ENCODE data around the gene CNBD2.
"Not testable (repeated sequence)": the region's sequence is repeated elsewhere in the genome, so short reads cannot be mapped to it uniquely, and the experiment has no call there.

CNBD2 gene

GRCh38 chr20:35967979-35968640 lies at the start of gene CNBD2:
CNBD2 (plus strand) TSS chr20:35968590; CDS start chr20:35968763, 173 bp downstream.
- no peak for DNase-seq

DNA sequence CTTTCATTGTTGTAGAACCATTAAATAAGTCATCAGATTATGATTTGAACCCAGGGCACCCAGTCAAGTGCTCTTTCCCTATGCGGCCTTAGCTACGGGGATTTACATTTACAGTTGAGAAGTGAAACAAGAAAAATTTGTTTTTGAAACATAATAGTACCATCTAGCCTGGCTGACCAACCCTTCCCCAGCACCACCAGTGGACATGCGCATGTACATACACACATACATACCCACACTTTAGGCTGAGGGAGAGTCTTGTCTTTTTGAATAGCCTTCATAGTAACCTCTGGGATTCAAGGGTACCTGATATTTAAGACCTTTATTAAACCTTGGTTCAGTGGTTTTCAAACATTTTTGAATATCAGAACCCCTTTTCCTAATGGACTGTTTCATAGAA lies 47.9 kb upstream of the CNBD2 start:
- DNase-seq: no peak

- DNase-seq: no peak
These were observed 39.1 kb upstream of the CNBD2 start for GRCh38 chr20:35929301-35929700.

- no peak for DNase-seq
These were observed 34.3 kb upstream of the CNBD2 start for GRCh38 chr20:35934050-35934449.

- no peak for DNase-seq
These were observed 29.1 kb upstream of the CNBD2 start for GRCh38 chr20:35939264-35939663.

DNA sequence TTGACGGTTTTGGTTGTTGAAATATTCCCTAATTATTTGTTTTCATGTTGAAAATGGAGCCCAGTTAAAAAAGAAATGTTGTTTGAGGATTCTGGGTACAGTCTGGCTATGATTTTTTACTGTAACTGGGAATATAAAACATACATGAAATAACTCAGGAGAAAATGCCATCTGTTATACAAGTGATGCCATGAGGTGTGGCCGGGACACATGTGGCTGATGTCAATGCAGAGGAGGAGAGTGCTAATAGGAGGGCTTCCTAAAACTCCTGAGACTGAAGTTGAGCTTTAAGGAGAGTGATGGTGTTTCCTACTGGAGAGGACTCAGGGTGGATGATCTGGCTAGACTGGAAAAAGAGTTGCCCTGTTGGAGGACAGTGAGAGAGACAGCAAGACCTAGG lies 26.8 kb upstream of the CNBD2 start:
- DNase-seq: no peak

DNA sequence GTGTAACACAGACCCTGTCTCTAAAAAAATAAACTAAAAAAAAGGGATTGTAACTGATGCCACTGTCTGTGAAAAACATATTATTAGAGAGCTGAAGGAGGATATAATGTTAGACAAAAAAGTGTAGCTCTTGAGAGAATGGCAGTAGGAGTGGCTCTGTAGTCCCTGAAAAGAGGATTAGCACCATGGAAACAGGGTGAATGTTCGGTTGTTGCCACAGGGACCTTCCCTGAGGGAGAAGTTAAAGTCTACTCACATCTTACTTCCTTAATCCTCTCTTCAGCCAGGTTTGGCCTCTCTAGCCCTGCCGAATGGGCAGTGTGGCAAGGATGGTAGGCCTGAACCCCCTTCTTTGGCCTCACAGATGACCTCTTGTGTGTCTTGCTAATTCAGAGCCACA lies 26.1 kb upstream of the CNBD2 start:
- no peak for DNase-seq

DNA sequence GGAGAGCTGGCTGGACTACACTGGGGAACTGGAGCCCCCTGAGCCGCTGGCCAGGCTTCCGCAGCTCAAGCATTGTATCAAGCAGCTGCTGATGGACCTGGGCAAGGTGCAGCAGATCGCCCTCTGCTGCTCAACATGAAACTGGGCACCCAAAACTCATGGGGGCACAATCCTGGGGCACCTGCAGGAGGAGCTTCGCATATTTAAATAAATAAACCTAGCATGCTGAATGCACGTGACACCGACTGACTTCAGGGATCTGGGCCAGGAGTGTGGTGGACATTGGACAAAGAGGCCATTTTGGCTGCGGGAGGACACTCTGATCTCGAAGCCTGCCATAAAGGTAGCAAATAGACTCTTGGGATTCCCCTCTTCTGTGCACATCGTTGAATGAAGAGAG lies 20.9 kb upstream of the CNBD2 start:
- DNase-seq: no peak

GRCh38 chr20:35947907-35948306 lies 20.5 kb upstream of the CNBD2 start:
- DNase-seq: no peak

DNA sequence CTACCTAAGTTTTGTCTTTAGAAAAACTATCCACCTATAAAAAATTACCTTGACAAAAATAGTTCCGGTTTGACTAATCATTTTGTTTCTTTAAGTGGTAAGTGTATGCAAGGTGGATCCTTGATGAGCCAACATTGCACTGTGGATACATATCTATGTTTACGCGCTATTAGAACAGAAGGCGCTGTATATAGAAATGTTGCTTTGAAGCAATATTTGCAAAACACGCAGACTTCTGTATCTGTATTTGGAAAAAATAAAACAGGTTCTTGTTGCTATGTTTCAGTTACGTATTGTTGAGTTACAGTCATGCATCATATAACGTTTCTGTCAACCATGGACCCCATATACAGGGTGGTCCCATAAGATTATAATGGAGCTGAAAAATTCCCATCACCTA lies 18.3 kb upstream of the CNBD2 start:
- DNase-seq: no peak

DNA sequence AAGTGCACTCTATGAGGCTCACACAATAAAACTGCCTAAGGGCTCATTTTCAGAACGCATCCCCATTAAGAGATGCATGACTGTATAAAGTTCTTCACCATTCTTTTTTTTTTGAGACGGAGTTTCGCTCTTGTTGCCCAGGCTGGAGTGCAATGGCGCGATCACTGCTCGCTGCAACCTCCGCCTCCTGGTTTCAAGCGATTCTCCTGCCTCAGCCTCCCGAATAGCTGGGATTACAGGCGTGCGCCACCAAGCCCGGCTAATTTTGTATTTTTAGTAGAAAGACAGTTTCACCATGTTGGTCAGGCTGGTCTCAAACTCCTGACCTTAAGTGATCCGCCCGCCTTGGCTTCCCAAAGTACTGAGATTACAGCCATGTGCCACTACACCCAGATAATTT lies 16.3 kb upstream of the CNBD2 start:
- DNase-seq: not testable (repeated sequence)

GRCh38 chr20:35952480-35953386 lies 15.7 kb upstream of the CNBD2 start:
- no peak for DNase-seq

GRCh38 chr20:35953387-35954199 lies 14.8 kb upstream of the CNBD2 start:
- no peak for DNase-seq

GRCh38 chr20:35954200-35954906 lies 14.0 kb upstream of the CNBD2 start, which contains the start of gene SCAND1:
SCAND1 (minus strand) TSS chr20:35954502; CDS start chr20:35954284, 218 bp downstream.
- DNase-seq: peak; percentile 97

GRCh38 chr20:35954907-35955251 lies 13.5 kb upstream of the CNBD2 start:
- no peak for DNase-seq

GRCh38 chr20:35956616-35957015 lies 11.8 kb upstream of the CNBD2 start:
- no peak for DNase-seq

GRCh38 chr20:35959291-35959690 lies 9.1 kb upstream of the CNBD2 start:
- DNase-seq: not testable (repeated sequence)

DNA sequence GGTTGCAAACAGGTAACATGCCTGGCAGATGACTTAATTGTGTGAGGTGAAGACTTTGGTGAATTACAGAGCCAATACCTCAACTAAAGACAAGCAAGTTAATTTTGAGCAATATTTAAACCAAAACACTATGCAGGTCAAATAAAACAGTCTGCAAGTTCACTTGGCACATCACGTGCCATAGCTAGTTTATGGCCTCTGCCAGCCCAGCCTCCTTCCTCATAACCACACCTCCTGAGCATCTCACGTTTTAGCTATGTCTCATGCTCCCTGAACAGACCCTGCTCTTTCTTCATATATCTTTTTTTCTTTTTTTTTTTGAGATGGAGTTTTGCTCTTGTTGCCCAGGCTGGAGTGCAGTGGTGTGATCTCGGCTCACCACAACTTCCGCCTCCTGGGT lies 4.5 kb upstream of the CNBD2 start:
- no peak for DNase-seq

DNA sequence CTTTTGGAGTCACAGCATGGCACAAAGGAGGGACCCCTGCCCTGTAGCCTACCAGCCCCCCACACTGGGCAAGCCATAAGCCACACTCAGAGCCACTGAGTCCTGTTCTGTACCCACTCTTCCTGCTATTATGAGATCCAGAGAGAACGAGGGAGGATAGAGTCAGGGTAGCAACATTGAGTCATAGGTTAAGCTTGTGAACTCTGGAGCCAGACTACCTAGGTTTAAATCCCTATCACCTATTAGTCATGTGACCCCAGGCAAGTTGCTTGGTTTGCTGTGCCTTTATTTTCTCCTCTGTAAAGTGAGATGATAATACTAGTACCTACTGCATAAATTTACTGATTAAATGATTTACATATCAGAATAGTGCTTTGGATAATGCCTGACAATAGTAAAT lies 540 bp downstream of the CNBD2 start:
- DNase-seq: no peak

- no peak for DNase-seq
These were observed 3.6 kb downstream of the CNBD2 start for GRCh38 chr20:35971981-35972380.

DNA sequence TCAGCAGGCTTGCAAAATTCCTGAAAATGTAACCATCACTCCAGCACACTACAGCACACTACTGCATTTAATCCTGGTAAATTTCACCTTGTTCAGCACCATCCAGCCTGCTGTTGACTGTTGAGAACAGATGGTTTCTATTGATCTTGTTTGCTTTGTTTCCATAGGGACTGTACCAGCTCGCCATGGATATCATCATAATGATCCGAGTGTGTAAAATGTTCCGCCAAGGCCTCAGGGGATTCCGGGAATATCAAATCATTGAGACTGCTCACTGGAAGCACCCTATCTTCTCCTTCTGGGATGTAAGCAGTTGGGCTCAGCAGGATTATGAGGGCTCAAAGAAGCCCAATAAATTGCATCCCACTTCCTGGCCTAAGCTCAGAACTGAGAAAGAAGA lies 4.1 kb downstream of the CNBD2 start:
- no peak for DNase-seq

DNA sequence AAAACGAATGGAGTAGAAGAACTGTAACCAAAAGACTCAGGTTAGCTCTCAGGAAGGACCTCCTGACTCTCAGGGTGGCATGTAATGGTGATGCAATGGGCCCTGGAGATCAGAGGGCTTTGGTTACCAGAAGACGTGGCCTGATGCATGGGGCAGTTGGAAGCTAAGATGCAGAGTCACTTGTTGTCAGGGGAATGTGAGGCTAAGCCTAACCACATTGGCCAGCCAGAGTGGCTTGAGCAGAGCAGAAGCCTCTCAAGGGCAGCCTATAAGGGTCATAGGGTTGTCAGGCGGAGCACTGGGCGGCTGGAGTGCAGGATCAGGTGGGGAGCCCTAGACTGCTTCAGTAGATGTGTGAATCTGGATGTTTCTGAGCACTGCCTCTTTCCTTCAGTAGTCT lies 5.9 kb downstream of the CNBD2 start:
- no peak for DNase-seq

Measured in right hindlimb (tissue), 1 donor.